WTC11 (cell line): ENCODE results near the gene VIT. TPM values are rescaled to one million over a fixed set of nuclear protein-coding genes. Genes with fewer than 3 reads are reported as not detected.

Source experiments
- ATAC-seq: fragments of 200-7000 bp; cut with Tn5 transposase; 2 replicates; pipeline ENCODE4 v1.10.0; 2021; ENCODE audit warnings: mild to moderate bottlenecking, moderate library complexity
- CTCF ChIA-PET: fragments of 300-600 bp; sonication (Branson Sonifier 250); formaldehyde crosslinking; loops from one replicate; lab custom pipeline; 2021; ENCODE audit warnings: antibody characterized with exemption; lab: Charles Lee
- POLR2A ChIA-PET: fragments of 350-600 bp; sonication (Branson Sonifier 250); formaldehyde crosslinking; loops from one replicate; lab custom pipeline; 2021; ENCODE audit warnings: antibody characterized with exemption; lab: Charles Lee
- DNase-seq: peaks from one replicate; pipeline ENCODE4 v3.0.0; 2021; ENCODE audit warnings: low spot score
- H3K27ac Mint-ChIP-seq: 2 replicates; pipeline ENCODE4 v1.8.0; 2021; ENCODE audit warnings: mixed read lengths
- H3K27me3 Mint-ChIP-seq: 2 replicates; pipeline ENCODE4 v1.8.0; 2021; ENCODE audit warnings: low read depth, mild to moderate bottlenecking, moderate library complexity, mixed read lengths
- H3K36me3 Mint-ChIP-seq: 2 replicates; pipeline ENCODE4 v1.8.0; 2021; ENCODE audit warnings: mixed read lengths
- H3K4me1 Mint-ChIP-seq: 2 replicates; pipeline ENCODE4 v1.8.0; 2022; ENCODE audit warnings: mixed read lengths
- H3K4me3 Mint-ChIP-seq: 2 replicates; pipeline ENCODE4 v1.8.0; 2021; ENCODE audit warnings: mild to moderate bottlenecking, moderate library complexity, mixed read lengths
- H3K9me3 Mint-ChIP-seq: 2 replicates; pipeline ENCODE4 v1.8.0; 2021; ENCODE audit warnings: mixed read lengths
- CREB1 ChIP-seq: sonication (generic); formaldehyde crosslinking; IDR thresholded peaks from 2 replicates; pipeline ENCODE4 v1.8.0; 2023; ENCODE audit warnings: mild to moderate bottlenecking, missing genetic modification reagents
- FOXJ3 ChIP-seq: sonication (generic); formaldehyde crosslinking; IDR thresholded peaks from 2 replicates; pipeline ENCODE4 v1.9.0; 2021; ENCODE audit warnings: missing genetic modification reagents, mild to moderate bottlenecking, borderline replicate concordance
- FOXK1 ChIP-seq: sonication (generic); formaldehyde crosslinking; IDR thresholded peaks from 2 replicates; pipeline ENCODE4 v1.8.0; 2022; ENCODE audit warnings: mild to moderate bottlenecking, moderate library complexity, missing genetic modification reagents
- GRHL2 ChIP-seq: fragments of 250-450 bp; sonication (Bioruptor Pico); IDR thresholded peaks from 2 replicates; pipeline ENCODE4 v1.8.0; 2022; ENCODE audit warnings: mild to moderate bottlenecking, moderate library complexity; ENCODE audit not compliant: insufficient replicate concordance, severe bottlenecking
- JAZF1 ChIP-seq: fragments of 250-450 bp; sonication (Bioruptor Pico); IDR thresholded peaks from 2 replicates; pipeline ENCODE4 v1.9.0; 2021; ENCODE audit warnings: moderate library complexity, mild to moderate bottlenecking, inconsistent platforms
- MYBL2 ChIP-seq: sonication (generic); formaldehyde crosslinking; IDR thresholded peaks from 2 replicates; pipeline ENCODE4 v1.8.1; 2023; ENCODE audit warnings: mild to moderate bottlenecking, moderate library complexity, missing genetic modification reagents
- NFATC4 ChIP-seq: fragments of 250-450 bp; sonication (Bioruptor Pico); IDR thresholded peaks from 2 replicates; pipeline ENCODE4 v1.9.0; 2021; ENCODE audit warnings: mild to moderate bottlenecking
- NFYB ChIP-seq: sonication (generic); formaldehyde crosslinking; conservative IDR thresholded peaks from 2 replicates; pipeline ENCODE4 v1.8.0; 2022; ENCODE audit warnings: low read depth, missing genetic modification reagents
- NR3C1 ChIP-seq: sonication (generic); formaldehyde crosslinking; conservative IDR thresholded peaks from 2 replicates; pipeline ENCODE4 v1.8.1; 2023; ENCODE audit warnings: low read depth, mild to moderate bottlenecking, missing genetic modification reagents
- RELA ChIP-seq: sonication (generic); formaldehyde crosslinking; IDR thresholded peaks from 2 replicates; pipeline ENCODE4 v1.8.1; 2022; ENCODE audit warnings: missing genetic modification reagents, mild to moderate bottlenecking, borderline replicate concordance
- SMAD3 ChIP-seq: sonication (generic); formaldehyde crosslinking; IDR thresholded peaks from 2 replicates; pipeline ENCODE4 v1.8.0; 2022; ENCODE audit warnings: missing genetic modification reagents, mild to moderate bottlenecking, borderline replicate concordance
- TEAD1 ChIP-seq: sonication (generic); formaldehyde crosslinking; IDR thresholded peaks from 2 replicates; pipeline ENCODE4 v1.8.0; 2022; ENCODE audit warnings: mild to moderate bottlenecking, missing genetic modification reagents
- TEAD4 ChIP-seq: sonication (generic); formaldehyde crosslinking; IDR thresholded peaks from 2 replicates; pipeline ENCODE4 v1.8.0; 2022; ENCODE audit warnings: mild to moderate bottlenecking, missing genetic modification reagents
- ZNF219 ChIP-seq: sonication (generic); formaldehyde crosslinking; IDR thresholded peaks from 2 replicates; pipeline ENCODE4 v1.8.0; 2023; ENCODE audit warnings: missing genetic modification reagents, mild to moderate bottlenecking, borderline replicate concordance
- total RNA-seq: library from RNA; stranded (reverse); gene quantifications from 3 replicates; pipeline ENCODE4 v1.2.3, GENCODE V29; 2021
- TF ChIP-seq, protein P1 (sequence below): fragments of 250-450 bp; sonication (Bioruptor Pico); IDR thresholded peaks from 2 replicates; pipeline ENCODE4 v1.8.0; 2021; ENCODE audit warnings: mild to moderate bottlenecking
- TF ChIP-seq, protein P2 (sequence below): sonication (generic); formaldehyde crosslinking; IDR thresholded peaks from 2 replicates; pipeline ENCODE4 v1.8.0; 2023; ENCODE audit warnings: mild to moderate bottlenecking, missing genetic modification reagents
- TF ChIP-seq, protein P3 (sequence below): fragments of 250-450 bp; sonication (Bioruptor Pico); IDR thresholded peaks from 2 replicates; pipeline ENCODE4 v1.9.0; 2021; ENCODE audit warnings: mild to moderate bottlenecking
- TF ChIP-seq, protein P4 (sequence below): sonication (generic); formaldehyde crosslinking; IDR thresholded peaks from 2 replicates; pipeline ENCODE4 v1.8.1; 2022; ENCODE audit warnings: low read depth, mild to moderate bottlenecking, moderate library complexity, missing genetic modification reagents, borderline replicate concordance
- TF ChIP-seq, protein P5 (sequence below): sonication (generic); formaldehyde crosslinking; IDR thresholded peaks from 2 replicates; pipeline ENCODE4 v1.8.1; 2022; ENCODE audit warnings: mild to moderate bottlenecking, missing genetic modification reagents, moderate library complexity, borderline replicate concordance
- TF ChIP-seq, protein P6 (sequence below): sonication (generic); formaldehyde crosslinking; IDR thresholded peaks from 2 replicates; pipeline ENCODE4 v1.8.1; 2023; ENCODE audit warnings: mild to moderate bottlenecking, missing genetic modification reagents
- TF ChIP-seq, protein P7 (sequence below): fragments of 250-450 bp; sonication (Bioruptor Pico); IDR thresholded peaks from 2 replicates; pipeline ENCODE4 v1.9.0; 2021; ENCODE audit warnings: mild to moderate bottlenecking, borderline replicate concordance
- TF ChIP-seq, protein P8 (sequence below): sonication (generic); formaldehyde crosslinking; IDR thresholded peaks from 2 replicates; pipeline ENCODE4 v1.8.0; 2022; ENCODE audit warnings: mild to moderate bottlenecking, missing genetic modification reagents
- TF ChIP-seq, protein P9 (sequence below): fragments of 250-450 bp; sonication (Bioruptor Pico); conservative IDR thresholded peaks from 2 replicates; pipeline ENCODE4 v1.9.0; 2021; ENCODE audit warnings: mild to moderate bottlenecking

Gene VIT
- total RNA-seq, 1 experiment from 2014 or later: 0.46 TPM

DNA sequence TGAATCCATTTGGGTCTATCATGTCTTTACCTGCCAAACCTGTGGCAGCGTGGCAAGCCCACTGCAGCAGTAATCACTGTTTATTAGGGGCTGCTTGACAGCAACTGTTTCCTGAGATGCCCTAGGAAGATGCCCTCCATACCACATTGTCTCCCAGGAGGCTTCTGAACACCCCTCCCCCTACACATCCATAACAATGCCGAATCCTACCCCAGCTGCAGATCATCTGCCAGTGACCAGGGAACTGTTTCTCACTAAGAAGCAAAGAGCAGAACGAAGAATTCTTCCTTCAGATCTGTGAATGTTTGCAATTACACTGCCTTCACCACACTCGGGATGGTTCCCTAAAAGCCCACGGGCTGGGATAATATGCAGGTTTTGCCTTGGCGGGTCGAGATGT is 127.8 kb downstream of the VIT start:
- peak overlapping the region; percentile 78 for H3K27ac Mint-ChIP-seq
- no peaks in the 10 kb centered on the region for H3K27me3 Mint-ChIP-seq
- H3K9me3 Mint-ChIP-seq: no peaks in the 10 kb centered on the region
- H3K36me3 Mint-ChIP-seq: no peaks in the 10 kb centered on the region
- ATAC-seq (peak; percentile 87), DNase-seq (no peak)
- ChIA-PET CTCF (no interaction called here), POLR2A (interaction anchor here (0.6 kb wide), 1 partner anchor 15 kb away, joined by 4 read pairs; no protein-coding TSS in a partner anchor)
- TF ChIP-seq, protein P1, sequence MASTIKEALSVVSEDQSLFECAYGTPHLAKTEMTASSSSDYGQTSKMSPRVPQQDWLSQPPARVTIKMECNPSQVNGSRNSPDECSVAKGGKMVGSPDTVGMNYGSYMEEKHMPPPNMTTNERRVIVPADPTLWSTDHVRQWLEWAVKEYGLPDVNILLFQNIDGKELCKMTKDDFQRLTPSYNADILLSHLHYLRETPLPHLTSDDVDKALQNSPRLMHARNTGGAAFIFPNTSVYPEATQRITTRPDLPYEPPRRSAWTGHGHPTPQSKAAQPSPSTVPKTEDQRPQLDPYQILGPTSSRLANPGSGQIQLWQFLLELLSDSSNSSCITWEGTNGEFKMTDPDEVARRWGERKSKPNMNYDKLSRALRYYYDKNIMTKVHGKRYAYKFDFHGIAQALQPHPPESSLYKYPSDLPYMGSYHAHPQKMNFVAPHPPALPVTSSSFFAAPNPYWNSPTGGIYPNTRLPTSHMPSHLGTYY (CRISPR knock-in tag): 0 out of 2 replicates have a peak, but pooled peaks have one; percentile 18
- TF ChIP-seq FOXJ3: no peak
- TF ChIP-seq JAZF1 (CRISPR knock-in tag): no peak
- TF ChIP-seq NR3C1 (CRISPR knock-in tag): no peak
- no peak for TF ChIP-seq GRHL2 (CRISPR knock-in tag)
- TF ChIP-seq CREB1: no peak
- no peak for TF ChIP-seq FOXK1 (CRISPR knock-in tag)
- TF ChIP-seq RELA: no peak
- TF ChIP-seq, protein P2, sequence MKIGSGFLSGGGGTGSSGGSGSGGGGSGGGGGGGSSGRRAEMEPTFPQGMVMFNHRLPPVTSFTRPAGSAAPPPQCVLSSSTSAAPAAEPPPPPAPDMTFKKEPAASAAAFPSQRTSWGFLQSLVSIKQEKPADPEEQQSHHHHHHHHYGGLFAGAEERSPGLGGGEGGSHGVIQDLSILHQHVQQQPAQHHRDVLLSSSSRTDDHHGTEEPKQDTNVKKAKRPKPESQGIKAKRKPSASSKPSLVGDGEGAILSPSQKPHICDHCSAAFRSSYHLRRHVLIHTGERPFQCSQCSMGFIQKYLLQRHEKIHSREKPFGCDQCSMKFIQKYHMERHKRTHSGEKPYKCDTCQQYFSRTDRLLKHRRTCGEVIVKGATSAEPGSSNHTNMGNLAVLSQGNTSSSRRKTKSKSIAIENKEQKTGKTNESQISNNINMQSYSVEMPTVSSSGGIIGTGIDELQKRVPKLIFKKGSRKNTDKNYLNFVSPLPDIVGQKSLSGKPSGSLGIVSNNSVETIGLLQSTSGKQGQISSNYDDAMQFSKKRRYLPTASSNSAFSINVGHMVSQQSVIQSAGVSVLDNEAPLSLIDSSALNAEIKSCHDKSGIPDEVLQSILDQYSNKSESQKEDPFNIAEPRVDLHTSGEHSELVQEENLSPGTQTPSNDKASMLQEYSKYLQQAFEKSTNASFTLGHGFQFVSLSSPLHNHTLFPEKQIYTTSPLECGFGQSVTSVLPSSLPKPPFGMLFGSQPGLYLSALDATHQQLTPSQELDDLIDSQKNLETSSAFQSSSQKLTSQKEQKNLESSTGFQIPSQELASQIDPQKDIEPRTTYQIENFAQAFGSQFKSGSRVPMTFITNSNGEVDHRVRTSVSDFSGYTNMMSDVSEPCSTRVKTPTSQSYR (CRISPR knock-in tag): peak; percentile 81; the same call in 1 of the 2 replicates
- no peak for TF ChIP-seq MYBL2 (CRISPR knock-in tag)
- TF ChIP-seq ZNF219 (CRISPR knock-in tag): no peak
- TF ChIP-seq, protein P3, sequence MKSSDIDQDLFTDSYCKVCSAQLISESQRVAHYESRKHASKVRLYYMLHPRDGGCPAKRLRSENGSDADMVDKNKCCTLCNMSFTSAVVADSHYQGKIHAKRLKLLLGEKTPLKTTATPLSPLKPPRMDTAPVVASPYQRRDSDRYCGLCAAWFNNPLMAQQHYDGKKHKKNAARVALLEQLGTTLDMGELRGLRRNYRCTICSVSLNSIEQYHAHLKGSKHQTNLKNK (CRISPR knock-in tag): no peak
- TF ChIP-seq, protein P4, sequence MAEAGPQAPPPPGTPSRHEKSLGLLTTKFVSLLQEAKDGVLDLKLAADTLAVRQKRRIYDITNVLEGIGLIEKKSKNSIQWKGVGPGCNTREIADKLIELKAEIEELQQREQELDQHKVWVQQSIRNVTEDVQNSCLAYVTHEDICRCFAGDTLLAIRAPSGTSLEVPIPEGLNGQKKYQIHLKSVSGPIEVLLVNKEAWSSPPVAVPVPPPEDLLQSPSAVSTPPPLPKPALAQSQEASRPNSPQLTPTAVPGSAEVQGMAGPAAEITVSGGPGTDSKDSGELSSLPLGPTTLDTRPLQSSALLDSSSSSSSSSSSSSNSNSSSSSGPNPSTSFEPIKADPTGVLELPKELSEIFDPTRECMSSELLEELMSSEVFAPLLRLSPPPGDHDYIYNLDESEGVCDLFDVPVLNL: no peak
- TF ChIP-seq NFYB (CRISPR knock-in tag): no peak
- TF ChIP-seq TEAD1: 0 out of 2 replicates have a peak, but pooled peaks have one; percentile 35
- TF ChIP-seq, protein P5, sequence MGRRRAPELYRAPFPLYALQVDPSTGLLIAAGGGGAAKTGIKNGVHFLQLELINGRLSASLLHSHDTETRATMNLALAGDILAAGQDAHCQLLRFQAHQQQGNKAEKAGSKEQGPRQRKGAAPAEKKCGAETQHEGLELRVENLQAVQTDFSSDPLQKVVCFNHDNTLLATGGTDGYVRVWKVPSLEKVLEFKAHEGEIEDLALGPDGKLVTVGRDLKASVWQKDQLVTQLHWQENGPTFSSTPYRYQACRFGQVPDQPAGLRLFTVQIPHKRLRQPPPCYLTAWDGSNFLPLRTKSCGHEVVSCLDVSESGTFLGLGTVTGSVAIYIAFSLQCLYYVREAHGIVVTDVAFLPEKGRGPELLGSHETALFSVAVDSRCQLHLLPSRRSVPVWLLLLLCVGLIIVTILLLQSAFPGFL: no peak
- TF ChIP-seq, protein P6, sequence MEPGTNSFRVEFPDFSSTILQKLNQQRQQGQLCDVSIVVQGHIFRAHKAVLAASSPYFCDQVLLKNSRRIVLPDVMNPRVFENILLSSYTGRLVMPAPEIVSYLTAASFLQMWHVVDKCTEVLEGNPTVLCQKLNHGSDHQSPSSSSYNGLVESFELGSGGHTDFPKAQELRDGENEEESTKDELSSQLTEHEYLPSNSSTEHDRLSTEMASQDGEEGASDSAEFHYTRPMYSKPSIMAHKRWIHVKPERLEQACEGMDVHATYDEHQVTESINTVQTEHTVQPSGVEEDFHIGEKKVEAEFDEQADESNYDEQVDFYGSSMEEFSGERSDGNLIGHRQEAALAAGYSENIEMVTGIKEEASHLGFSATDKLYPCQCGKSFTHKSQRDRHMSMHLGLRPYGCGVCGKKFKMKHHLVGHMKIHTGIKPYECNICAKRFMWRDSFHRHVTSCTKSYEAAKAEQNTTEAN (CRISPR knock-in tag): no peak
- no peak for TF ChIP-seq SMAD3 (CRISPR knock-in tag)
- TF ChIP-seq, protein P7, sequence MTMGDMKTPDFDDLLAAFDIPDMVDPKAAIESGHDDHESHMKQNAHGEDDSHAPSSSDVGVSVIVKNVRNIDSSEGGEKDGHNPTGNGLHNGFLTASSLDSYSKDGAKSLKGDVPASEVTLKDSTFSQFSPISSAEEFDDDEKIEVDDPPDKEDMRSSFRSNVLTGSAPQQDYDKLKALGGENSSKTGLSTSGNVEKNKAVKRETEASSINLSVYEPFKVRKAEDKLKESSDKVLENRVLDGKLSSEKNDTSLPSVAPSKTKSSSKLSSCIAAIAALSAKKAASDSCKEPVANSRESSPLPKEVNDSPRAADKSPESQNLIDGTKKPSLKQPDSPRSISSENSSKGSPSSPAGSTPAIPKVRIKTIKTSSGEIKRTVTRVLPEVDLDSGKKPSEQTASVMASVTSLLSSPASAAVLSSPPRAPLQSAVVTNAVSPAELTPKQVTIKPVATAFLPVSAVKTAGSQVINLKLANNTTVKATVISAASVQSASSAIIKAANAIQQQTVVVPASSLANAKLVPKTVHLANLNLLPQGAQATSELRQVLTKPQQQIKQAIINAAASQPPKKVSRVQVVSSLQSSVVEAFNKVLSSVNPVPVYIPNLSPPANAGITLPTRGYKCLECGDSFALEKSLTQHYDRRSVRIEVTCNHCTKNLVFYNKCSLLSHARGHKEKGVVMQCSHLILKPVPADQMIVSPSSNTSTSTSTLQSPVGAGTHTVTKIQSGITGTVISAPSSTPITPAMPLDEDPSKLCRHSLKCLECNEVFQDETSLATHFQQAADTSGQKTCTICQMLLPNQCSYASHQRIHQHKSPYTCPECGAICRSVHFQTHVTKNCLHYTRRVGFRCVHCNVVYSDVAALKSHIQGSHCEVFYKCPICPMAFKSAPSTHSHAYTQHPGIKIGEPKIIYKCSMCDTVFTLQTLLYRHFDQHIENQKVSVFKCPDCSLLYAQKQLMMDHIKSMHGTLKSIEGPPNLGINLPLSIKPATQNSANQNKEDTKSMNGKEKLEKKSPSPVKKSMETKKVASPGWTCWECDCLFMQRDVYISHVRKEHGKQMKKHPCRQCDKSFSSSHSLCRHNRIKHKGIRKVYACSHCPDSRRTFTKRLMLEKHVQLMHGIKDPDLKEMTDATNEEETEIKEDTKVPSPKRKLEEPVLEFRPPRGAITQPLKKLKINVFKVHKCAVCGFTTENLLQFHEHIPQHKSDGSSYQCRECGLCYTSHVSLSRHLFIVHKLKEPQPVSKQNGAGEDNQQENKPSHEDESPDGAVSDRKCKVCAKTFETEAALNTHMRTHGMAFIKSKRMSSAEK (CRISPR knock-in tag): no peak
- TF ChIP-seq, protein P8, sequence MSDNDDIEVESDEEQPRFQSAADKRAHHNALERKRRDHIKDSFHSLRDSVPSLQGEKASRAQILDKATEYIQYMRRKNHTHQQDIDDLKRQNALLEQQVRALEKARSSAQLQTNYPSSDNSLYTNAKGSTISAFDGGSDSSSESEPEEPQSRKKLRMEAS (CRISPR knock-in tag): no peak
- TF ChIP-seq, protein P9, sequence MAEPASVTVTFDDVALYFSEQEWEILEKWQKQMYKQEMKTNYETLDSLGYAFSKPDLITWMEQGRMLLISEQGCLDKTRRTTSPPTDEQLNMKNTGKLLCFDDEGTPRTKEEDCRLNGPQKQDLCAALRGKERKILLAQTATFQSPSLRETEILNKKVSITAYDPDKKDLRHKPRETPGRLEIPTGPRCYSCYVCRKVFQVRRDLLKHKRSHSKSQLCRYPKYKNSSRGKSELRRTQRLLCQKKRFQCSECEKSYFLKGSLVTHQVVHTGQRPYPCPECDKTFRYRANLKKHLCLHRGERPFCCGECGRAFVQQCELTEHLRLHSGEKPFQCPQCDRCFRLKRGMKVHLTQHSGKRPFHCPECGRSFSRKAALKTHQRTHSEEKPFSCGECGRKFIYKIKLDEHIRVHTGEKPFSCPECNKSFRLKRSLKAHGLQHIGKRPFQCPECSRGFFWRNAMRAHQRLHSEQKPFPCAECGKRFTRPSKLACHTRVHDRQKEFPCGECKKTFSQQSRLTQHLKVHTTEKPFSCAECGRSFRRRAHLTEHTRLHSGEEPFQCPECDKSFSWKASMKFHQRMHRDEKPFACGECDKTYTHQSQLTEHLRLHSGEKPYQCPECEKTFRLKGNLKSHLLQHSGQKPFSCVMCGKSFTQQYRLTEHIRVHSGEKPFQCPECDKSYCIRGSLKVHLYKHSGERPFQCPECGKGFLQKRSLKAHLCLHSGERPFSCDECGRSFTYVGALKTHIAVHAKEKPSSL: no peak
- no peak for TF ChIP-seq NFATC4 (CRISPR knock-in tag)
- no peak for TF ChIP-seq TEAD4 (CRISPR knock-in tag)
- H3K4me3 Mint-ChIP-seq: peak overlapping the region; percentile 14; the same call in 1 of the 2 replicates
- peaks cover 19% of the 10 kb centered on the region for H3K4me1 Mint-ChIP-seq
